Measurements from ENCODE around the gene EYS. TPM values are rescaled to one million over a fixed set of nuclear protein-coding genes. Genes with fewer than 3 reads are reported as not detected.

Gene EYS
- total and polyA plus RNA-seq, 2 donors from 2014 or later = not detected

DNA sequence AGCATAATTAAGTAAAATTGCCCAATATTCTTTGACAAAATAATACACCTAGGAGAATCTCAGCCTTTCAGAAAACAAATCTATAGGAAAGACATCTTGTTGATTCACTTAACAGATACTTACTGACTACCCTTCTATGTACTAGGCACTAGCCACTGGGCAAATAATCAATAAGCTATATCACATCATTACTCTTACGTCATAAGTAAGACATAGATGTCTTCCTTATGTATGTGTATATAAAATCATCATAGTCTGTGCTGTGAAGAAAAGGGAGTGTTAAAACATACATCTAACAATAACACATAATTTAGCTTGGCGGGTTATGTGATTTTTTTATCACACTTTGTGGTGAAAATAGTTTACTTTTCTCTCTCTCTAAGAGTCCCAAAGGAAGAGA is 733.9 kb downstream of the EYS start:
- FAIRE-seq (no peak), DNase-seq (no peak)
- Histone ChIP-seq H3K27ac (ENCODE audit: low read depth in 2 of 2, low read length in 2 of 2) (no peak overlapping the region), H3K4me3 (ENCODE audit: low read length in 3 of 3) (no peak overlapping the region), H3K9ac (ENCODE audit: low read length in 3 of 3) (no peak overlapping the region), H3K27me3 (ENCODE audit: control insufficient read depth, insufficient read depth, low read length) (no peaks in the 10 kb centered on the region), H3K9me3 (ENCODE audit: control insufficient read depth in 2 of 3, insufficient read depth in 1 of 3, low read length in 3 of 3) (no peaks in the 10 kb centered on the region), H3K36me3 (ENCODE audit: control insufficient read depth in 2 of 3, insufficient read depth in 3 of 3, low read length in 3 of 3) (no peaks in the 10 kb centered on the region), H3K4me1 (ENCODE audit: control insufficient read depth in 2 of 3, insufficient read depth in 2 of 3, low read depth in 1 of 3, low read length in 3 of 3) (no peaks in the 10 kb centered on the region)
- intact Hi-C loops (cut with DNase I) = no loop called here
- TF ChIP-seq, protein P1, sequence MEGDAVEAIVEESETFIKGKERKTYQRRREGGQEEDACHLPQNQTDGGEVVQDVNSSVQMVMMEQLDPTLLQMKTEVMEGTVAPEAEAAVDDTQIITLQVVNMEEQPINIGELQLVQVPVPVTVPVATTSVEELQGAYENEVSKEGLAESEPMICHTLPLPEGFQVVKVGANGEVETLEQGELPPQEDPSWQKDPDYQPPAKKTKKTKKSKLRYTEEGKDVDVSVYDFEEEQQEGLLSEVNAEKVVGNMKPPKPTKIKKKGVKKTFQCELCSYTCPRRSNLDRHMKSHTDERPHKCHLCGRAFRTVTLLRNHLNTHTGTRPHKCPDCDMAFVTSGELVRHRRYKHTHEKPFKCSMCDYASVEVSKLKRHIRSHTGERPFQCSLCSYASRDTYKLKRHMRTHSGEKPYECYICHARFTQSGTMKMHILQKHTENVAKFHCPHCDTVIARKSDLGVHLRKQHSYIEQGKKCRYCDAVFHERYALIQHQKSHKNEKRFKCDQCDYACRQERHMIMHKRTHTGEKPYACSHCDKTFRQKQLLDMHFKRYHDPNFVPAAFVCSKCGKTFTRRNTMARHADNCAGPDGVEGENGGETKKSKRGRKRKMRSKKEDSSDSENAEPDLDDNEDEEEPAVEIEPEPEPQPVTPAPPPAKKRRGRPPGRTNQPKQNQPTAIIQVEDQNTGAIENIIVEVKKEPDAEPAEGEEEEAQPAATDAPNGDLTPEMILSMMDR (IDR thresholded peaks at IDR 0.05; ENCODE audit: borderline replicate concordance, extremely low read depth, insufficient read depth) = no peak

- Histone ChIP-seq H3K36me3 (ENCODE audit: control insufficient read depth in 2 of 3, insufficient read depth in 3 of 3, low read length in 3 of 3) (no peaks in the 10 kb centered on the region), H3K27me3 (ENCODE audit: control insufficient read depth, insufficient read depth, low read length) (no peaks in the 10 kb centered on the region), H3K9ac (ENCODE audit: low read length in 3 of 3) (no peak overlapping the region), H3K4me3 (ENCODE audit: low read length in 3 of 3) (no peak overlapping the region), H3K9me3 (ENCODE audit: control insufficient read depth in 2 of 3, insufficient read depth in 1 of 3, low read length in 3 of 3) (no peaks in the 10 kb centered on the region), H3K27ac (ENCODE audit: low read depth in 2 of 2, low read length in 2 of 2) (no peak overlapping the region), H3K4me1 (ENCODE audit: control insufficient read depth in 2 of 3, insufficient read depth in 2 of 3, low read depth in 1 of 3, low read length in 3 of 3) (no peaks in the 10 kb centered on the region)
- intact Hi-C loops (cut with DNase I) = no loop called here
- FAIRE-seq (no peak), DNase-seq (no peak)
- TF ChIP-seq, protein P1 (IDR thresholded peaks at IDR 0.05; ENCODE audit: borderline replicate concordance, extremely low read depth, insufficient read depth) = no peak
Measured at GRCh38 chr6:64969139-64969538, 737.9 kb downstream of the EYS start.

DNA sequence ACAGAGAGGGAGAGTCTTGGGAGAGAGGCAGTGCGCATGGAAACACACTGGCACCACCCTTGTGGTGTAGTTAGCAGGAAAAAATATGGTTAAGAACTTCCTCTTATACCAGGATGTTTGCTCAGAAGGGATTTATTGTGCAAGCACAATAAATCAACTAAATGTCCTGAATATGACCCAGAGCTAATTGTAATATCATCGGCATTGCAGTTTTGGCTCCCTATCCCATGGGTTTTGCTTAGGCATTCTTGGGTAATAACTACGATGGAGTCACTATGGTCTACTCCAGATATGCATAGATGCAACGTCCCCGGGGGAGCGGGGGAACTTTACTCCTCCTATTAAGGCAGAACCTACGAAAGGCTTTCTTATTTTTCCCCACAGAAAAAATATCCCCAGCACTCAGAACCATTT is 751.6 kb downstream of the EYS start:
- TF ChIP-seq, protein P1 (IDR thresholded peaks at IDR 0.05; ENCODE audit: borderline replicate concordance, extremely low read depth, insufficient read depth) = no peak
- no peak overlapping the region for H3K4me3 ChIP-seq (ENCODE audit: low read length in 3 of 3)
- H3K27ac ChIP-seq (ENCODE audit: low read depth in 2 of 2, low read length in 2 of 2) = no peak overlapping the region
- intact Hi-C loops (cut with DNase I) = no loop called here
- no peaks in the 10 kb centered on the region for H3K36me3 ChIP-seq (ENCODE audit: control insufficient read depth in 2 of 3, insufficient read depth in 3 of 3, low read length in 3 of 3)
- FAIRE-seq (no peak), DNase-seq (no peak)
- H3K9ac ChIP-seq (ENCODE audit: low read length in 3 of 3) = no peak overlapping the region
- H3K27me3 ChIP-seq (ENCODE audit: control insufficient read depth, insufficient read depth, low read length) = no peaks in the 10 kb centered on the region
- H3K9me3 ChIP-seq (ENCODE audit: control insufficient read depth in 2 of 3, insufficient read depth in 1 of 3, low read length in 3 of 3) = no peaks in the 10 kb centered on the region
- H3K4me1 ChIP-seq (ENCODE audit: control insufficient read depth in 2 of 3, insufficient read depth in 2 of 3, low read depth in 1 of 3, low read length in 3 of 3) = no peaks in the 10 kb centered on the region

GRCh38 chr6:64949257-64949656 is 757.8 kb downstream of the EYS start:
- Histone ChIP-seq H3K36me3 (ENCODE audit: control insufficient read depth in 2 of 3, insufficient read depth in 3 of 3, low read length in 3 of 3) (no peaks in the 10 kb centered on the region), H3K27ac (ENCODE audit: low read depth in 2 of 2, low read length in 2 of 2) (no peak overlapping the region), H3K9ac (ENCODE audit: low read length in 3 of 3) (no peak overlapping the region), H3K27me3 (ENCODE audit: control insufficient read depth, insufficient read depth, low read length) (no peaks in the 10 kb centered on the region), H3K4me3 (ENCODE audit: low read length in 3 of 3) (no peak overlapping the region), H3K4me1 (ENCODE audit: control insufficient read depth in 2 of 3, insufficient read depth in 2 of 3, low read depth in 1 of 3, low read length in 3 of 3) (no peaks in the 10 kb centered on the region), H3K9me3 (ENCODE audit: control insufficient read depth in 2 of 3, insufficient read depth in 1 of 3, low read length in 3 of 3) (no peaks in the 10 kb centered on the region)
- DNase-seq = no peak
- intact Hi-C loops (cut with DNase I) = no loop called here
- no peak for FAIRE-seq
- TF ChIP-seq, protein P1 (IDR thresholded peaks at IDR 0.05; ENCODE audit: borderline replicate concordance, extremely low read depth, insufficient read depth) = no peak

Data from kidney (tissue), 14 donors.